Neural crest cell (in vitro differentiated cells): ENCODE data around the gene TBC1D8B. TPM values are rescaled to one million over a fixed set of nuclear protein-coding genes. Genes with fewer than 3 reads are reported as not detected.
"Not testable (repeated sequence)": the region's sequence is repeated elsewhere in the genome, so short reads cannot be mapped to it uniquely, and the experiment has no call there.

Experiments used
- DNase-seq: peaks from one replicate; pipeline ENCODE4 v3.0.0; 2021; ENCODE audit warnings: low read depth, mixed read lengths, low spot score
- H3K27ac Mint-ChIP-seq: one replicate; pipeline ENCODE4 v1.8.0; 2021; ENCODE audit warnings: mild to moderate bottlenecking, mixed read lengths; ENCODE audit not compliant: unreplicated experiment
- H3K27me3 Mint-ChIP-seq: 2 replicates; pipeline ENCODE4 v1.8.0; 2021; ENCODE audit warnings: low read depth, mild to moderate bottlenecking, mixed read lengths
- H3K36me3 Mint-ChIP-seq: 2 replicates; pipeline ENCODE4 v1.8.0; 2021; ENCODE audit warnings: low read depth, mild to moderate bottlenecking, mixed read lengths
- H3K4me1 Mint-ChIP-seq: 2 replicates; pipeline ENCODE4 v1.8.0; 2021; ENCODE audit warnings: mixed read lengths
- H3K4me3 Mint-ChIP-seq: one replicate; pipeline ENCODE4 v1.8.0; 2021; ENCODE audit warnings: mild to moderate bottlenecking, mixed read lengths
- H3K9me3 Mint-ChIP-seq: 2 replicates; pipeline ENCODE4 v1.8.0; 2021; ENCODE audit warnings: mixed read lengths
- CTCF ChIP-seq: fragments of 200-600 bp; sonication (generic); conservative IDR thresholded peaks from 2 replicates; pipeline ENCODE4 v1.5.0; 2021; ENCODE audit warnings: antibody characterized with exemption, mild to moderate bottlenecking
- total RNA-seq: library from RNA; stranded (reverse); gene quantifications from 2 replicates; pipeline ENCODE4 v1.2.1, GENCODE V29; 2021

TBC1D8B gene
- total RNA-seq, 1 donor from 2014 or later = 1.1 TPM

- H3K36me3 Mint-ChIP-seq = peaks cover 10% of the 10 kb centered on the region
- H3K4me1 Mint-ChIP-seq = no peaks in the 10 kb centered on the region
- H3K27ac Mint-ChIP-seq = no peak overlapping the region
- H3K9me3 Mint-ChIP-seq = peaks cover 16% of the 10 kb centered on the region
- no peaks in the 10 kb centered on the region for H3K27me3 Mint-ChIP-seq
- no peak for DNase-seq
- no peak overlapping the region for H3K4me3 Mint-ChIP-seq
- TF ChIP-seq CTCF = no peak
Measured at GRCh38 chrX:106863697-106864096, 61.2 kb downstream of the TBC1D8B start.

- H3K9me3 Mint-ChIP-seq, H3K27me3 Mint-ChIP-seq, H3K4me1 Mint-ChIP-seq, H3K4me3 Mint-ChIP-seq, H3K27ac Mint-ChIP-seq, H3K36me3 Mint-ChIP-seq, DNase-seq: not testable (repeated sequence)
Measured at GRCh38 chrX:106872796-106873195, 70.3 kb downstream of the TBC1D8B start.

GRCh38 chrX:106874075-106874474 lies 71.6 kb downstream of the TBC1D8B start:
- H3K27me3 Mint-ChIP-seq = peaks cover 2% of the 10 kb centered on the region
- peaks cover 3% of the 10 kb centered on the region for H3K9me3 Mint-ChIP-seq
- H3K4me1 Mint-ChIP-seq = no peaks in the 10 kb centered on the region
- DNase-seq = no peak
- no peak overlapping the region for H3K27ac Mint-ChIP-seq
- peak; percentile 71 for TF ChIP-seq CTCF
- no peak overlapping the region for H3K4me3 Mint-ChIP-seq
- H3K36me3 Mint-ChIP-seq = no peaks in the 10 kb centered on the region

- Mint-ChIP-seq H3K27me3 (peaks cover 2% of the 10 kb centered on the region), H3K9me3 (peaks cover 9% of the 10 kb centered on the region), H3K27ac (no peak overlapping the region), H3K4me1 (no peaks in the 10 kb centered on the region), H3K36me3 (no peaks in the 10 kb centered on the region), H3K4me3 (no peak overlapping the region)
- DNase-seq = no peak
- no peak for TF ChIP-seq CTCF
Measured at GRCh38 chrX:106875151-106875550, 72.7 kb downstream of the TBC1D8B start.

GRCh38 chrX:106889468-106889867 lies 87.0 kb downstream of the TBC1D8B start:
- Mint-ChIP-seq H3K36me3 (no peaks in the 10 kb centered on the region), H3K9me3 (peaks cover 6% of the 10 kb centered on the region), H3K27me3 (peaks cover 2% of the 10 kb centered on the region), H3K4me3 (no peak overlapping the region), H3K4me1 (no peaks in the 10 kb centered on the region), H3K27ac (no peak overlapping the region)
- DNase-seq = no peak
- TF ChIP-seq CTCF = no peak

- no peaks in the 10 kb centered on the region for H3K27me3 Mint-ChIP-seq
- peaks cover 8% of the 10 kb centered on the region for H3K9me3 Mint-ChIP-seq
- H3K27ac Mint-ChIP-seq = no peak overlapping the region
- no peaks in the 10 kb centered on the region for H3K4me1 Mint-ChIP-seq
- no peak for TF ChIP-seq CTCF
- H3K4me3 Mint-ChIP-seq = no peak overlapping the region
- H3K36me3 Mint-ChIP-seq = no peaks in the 10 kb centered on the region
- DNase-seq = no peak
Measured at GRCh38 chrX:106891762-106892460, 89.4 kb downstream of the TBC1D8B start.
